Vagina (tissue), 2 donors: ENCODE results near the gene RASAL2. TPM values are rescaled to one million over a fixed set of nuclear protein-coding genes. Genes with fewer than 3 reads are reported as not detected.
"Not testable (repeated sequence)": the region's sequence is repeated elsewhere in the genome, so short reads cannot be mapped to it uniquely, and the experiment has no call there.

Source experiments
- DNase-seq, 2 donors: peaks; one replicate each; pipeline ENCODE4 v3.0.0-alpha.2; 2017; ENCODE audit errors: extremely low spot score in 2 of 2
- H3K27ac ChIP-seq: fragments of 200-600 bp; sonication (generic); one replicate; pipeline ENCODE4 v1.5.1; 2019
- H3K27me3 ChIP-seq: fragments of 200-600 bp; sonication (generic); one replicate; pipeline ENCODE4 v1.5.1; 2019
- H3K36me3 ChIP-seq, 2 donors: fragments of 200-600 bp; sonication (generic); one replicate each; pipeline ENCODE4 v1.5.1; 2017 to 2019
- H3K4me1 ChIP-seq: fragments of 200-600 bp; sonication (generic); one replicate; pipeline ENCODE4 v1.5.1; 2019
- H3K4me3 ChIP-seq, 2 donors: fragments of 200-600 bp; sonication (generic); 1 replicate in 1 of 2; 2 replicates in 1 of 2; pipeline ENCODE4 v1.5.1; 2016 to 2019
- H3K9me3 ChIP-seq: fragments of 200-600 bp; sonication (generic); one replicate; pipeline ENCODE4 v1.5.1; 2019
- CTCF ChIP-seq, 3 experiments: fragments of 450-650 bp in 2 of 3; fragments of 200-600 bp in 1 of 3; sonication (generic) in 1 of 3; IDR thresholded peaks; one replicate each; pipeline ENCODE4 v1.5.1; 2017 to 2019; ENCODE audit warnings: antibody characterized with exemption in 3 of 3, mild to moderate bottlenecking in 2 of 3, moderate library complexity in 2 of 3
- POLR2A ChIP-seq, 2 donors: fragments of 450-650 bp; IDR thresholded peaks; one replicate each; pipeline ENCODE4 v1.6.1; 2017; ENCODE audit warnings: antibody characterized with exemption in 2 of 2, mild to moderate bottlenecking in 2 of 2, moderate library complexity in 2 of 2
- POLR2AphosphoS5 ChIP-seq, 2 donors: sonication (generic); formaldehyde crosslinking; IDR thresholded peaks; one replicate each; pipeline ENCODE4 v1.9.0; 2017; ENCODE audit warnings: antibody characterized with exemption in 2 of 2, mild to moderate bottlenecking in 2 of 2, low read depth in 1 of 2; ENCODE audit not compliant: insufficient read depth in 1 of 2
- intact Hi-C: fragments of 100-400 bp; cut with DNase I; formaldehyde crosslinking; loops from one replicate; pipeline ENCODE4 v1.15.1; 2023
- total RNA-seq: library from RNA; depleted of rRNA; stranded (reverse); fragments of >200 nt; gene quantifications from one replicate; pipeline ENCODE4 v1.2.3, GENCODE V29; 2016

RASAL2 gene
- total RNA-seq, 1 donor from 2014 or later, result 25.5 TPM

GRCh38 chr1:178241837-178242236 is 147.9 kb downstream of the RASAL2 start:
- TF ChIP-seq CTCF (IDR thresholded peaks at IDR 0.05) (no peak), POLR2AphosphoS5 (IDR thresholded peaks at IDR 0.05; ENCODE audit: insufficient read depth in 1 of 2, low read depth in 1 of 2) (no peak), POLR2A (IDR thresholded peaks at IDR 0.05) (no peak)
- intact Hi-C loops, result no loop called here
- Histone ChIP-seq H3K36me3 (no peaks in the 10 kb centered on the region), H3K4me1 (peaks cover 24% of the 10 kb centered on the region), H3K27me3 (no peaks in the 10 kb centered on the region), H3K4me3 (no peak overlapping the region), H3K27ac (no peak overlapping the region), H3K9me3 (no peaks in the 10 kb centered on the region)
- no peak for DNase-seq

- H3K27me3 ChIP-seq, result no peaks in the 10 kb centered on the region
- DNase-seq, result no peak
- no peak overlapping the region for H3K4me3 ChIP-seq
- no peaks in the 10 kb centered on the region for H3K36me3 ChIP-seq
- intact Hi-C loops, result no loop called here
- no peak overlapping the region for H3K27ac ChIP-seq
- TF ChIP-seq POLR2A (IDR thresholded peaks at IDR 0.05), result no peak
- no peak for TF ChIP-seq POLR2AphosphoS5 (IDR thresholded peaks at IDR 0.05; ENCODE audit: insufficient read depth in 1 of 2, low read depth in 1 of 2)
- TF ChIP-seq CTCF (IDR thresholded peaks at IDR 0.05), result no peak
- no peaks in the 10 kb centered on the region for H3K9me3 ChIP-seq
- H3K4me1 ChIP-seq, result peaks cover 19% of the 10 kb centered on the region
Observed at GRCh38 chr1:178243119-178243518, 149.2 kb downstream of the RASAL2 start.

- intact Hi-C loops, result no loop called here
- no peak for TF ChIP-seq POLR2A (IDR thresholded peaks at IDR 0.05)
- no peak for TF ChIP-seq POLR2AphosphoS5 (IDR thresholded peaks at IDR 0.05; ENCODE audit: insufficient read depth in 1 of 2, low read depth in 1 of 2)
- no peak for TF ChIP-seq CTCF (IDR thresholded peaks at IDR 0.05)
- Histone ChIP-seq H3K27me3 (no peaks in the 10 kb centered on the region), H3K4me1 (peaks cover 12% of the 10 kb centered on the region), H3K9me3 (no peaks in the 10 kb centered on the region), H3K4me3 (no peak overlapping the region), H3K36me3 (no peaks in the 10 kb centered on the region), H3K27ac (no peak overlapping the region)
- DNase-seq, result no peak
Observed at GRCh38 chr1:178243890-178244289, 150.0 kb downstream of the RASAL2 start.

- H3K9me3 ChIP-seq, intact Hi-C loops, H3K4me1 ChIP-seq, H3K36me3 ChIP-seq, DNase-seq, H3K4me3 ChIP-seq, H3K27ac ChIP-seq, H3K27me3 ChIP-seq: not testable (repeated sequence)
Observed at GRCh38 chr1:178248284-178248683, 154.4 kb downstream of the RASAL2 start.

GRCh38 chr1:178253581-178253980 is 159.7 kb downstream of the RASAL2 start:
- H3K4me1 ChIP-seq, DNase-seq, H3K27me3 ChIP-seq, H3K9me3 ChIP-seq, H3K27ac ChIP-seq, H3K36me3 ChIP-seq, intact Hi-C loops, H3K4me3 ChIP-seq: not testable (repeated sequence)

GRCh38 chr1:178254433-178254832 is 160.5 kb downstream of the RASAL2 start:
- TF ChIP-seq POLR2AphosphoS5 (IDR thresholded peaks at IDR 0.05; ENCODE audit: insufficient read depth in 1 of 2, low read depth in 1 of 2) (no peak), POLR2A (IDR thresholded peaks at IDR 0.05) (no peak), CTCF (IDR thresholded peaks at IDR 0.05) (no peak)
- no peak overlapping the region for H3K27ac ChIP-seq
- H3K27me3 ChIP-seq, result no peaks in the 10 kb centered on the region
- DNase-seq, result no peak
- no peaks in the 10 kb centered on the region for H3K9me3 ChIP-seq
- intact Hi-C loops, result no loop called here
- H3K36me3 ChIP-seq, result no peaks in the 10 kb centered on the region
- no peaks in the 10 kb centered on the region for H3K4me1 ChIP-seq
- no peak overlapping the region for H3K4me3 ChIP-seq
